Measurements from ENCODE around the gene UBTD2. TPM values are rescaled to one million over a fixed set of nuclear protein-coding genes. Genes with fewer than 3 reads are reported as not detected.

UBTD2 gene
- polyA plus RNA-seq, 3 donors = 2.3 to 3.2 (median 2.6) TPM

- TF ChIP-seq, protein P1, sequence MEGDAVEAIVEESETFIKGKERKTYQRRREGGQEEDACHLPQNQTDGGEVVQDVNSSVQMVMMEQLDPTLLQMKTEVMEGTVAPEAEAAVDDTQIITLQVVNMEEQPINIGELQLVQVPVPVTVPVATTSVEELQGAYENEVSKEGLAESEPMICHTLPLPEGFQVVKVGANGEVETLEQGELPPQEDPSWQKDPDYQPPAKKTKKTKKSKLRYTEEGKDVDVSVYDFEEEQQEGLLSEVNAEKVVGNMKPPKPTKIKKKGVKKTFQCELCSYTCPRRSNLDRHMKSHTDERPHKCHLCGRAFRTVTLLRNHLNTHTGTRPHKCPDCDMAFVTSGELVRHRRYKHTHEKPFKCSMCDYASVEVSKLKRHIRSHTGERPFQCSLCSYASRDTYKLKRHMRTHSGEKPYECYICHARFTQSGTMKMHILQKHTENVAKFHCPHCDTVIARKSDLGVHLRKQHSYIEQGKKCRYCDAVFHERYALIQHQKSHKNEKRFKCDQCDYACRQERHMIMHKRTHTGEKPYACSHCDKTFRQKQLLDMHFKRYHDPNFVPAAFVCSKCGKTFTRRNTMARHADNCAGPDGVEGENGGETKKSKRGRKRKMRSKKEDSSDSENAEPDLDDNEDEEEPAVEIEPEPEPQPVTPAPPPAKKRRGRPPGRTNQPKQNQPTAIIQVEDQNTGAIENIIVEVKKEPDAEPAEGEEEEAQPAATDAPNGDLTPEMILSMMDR (IDR thresholded peaks at IDR 0.05) = no peak
- H3K9me3 ChIP-seq (replicated peaks in 1 of 2; ENCODE audit: control insufficient read depth in 1 of 2, insufficient read depth in 1 of 2, low read length in 2 of 2) = no peaks in the 10 kb centered on the region
- H3K27me3 ChIP-seq (ENCODE audit: control insufficient read depth in 2 of 2, insufficient read depth in 2 of 2, low read length in 2 of 2) = no peaks in the 10 kb centered on the region
- no peak overlapping the region for H2AFZ ChIP-seq (ENCODE audit: insufficient read depth, low read depth, low read length, poor library complexity, severe bottlenecking)
- H3K27ac ChIP-seq (ENCODE audit: low read depth in 1 of 2, low read length in 2 of 2) = peak overlapping the region; percentile 92 to 93
- H3K36me3 ChIP-seq (replicated peaks in 1 of 2; ENCODE audit: control insufficient read depth in 1 of 2, insufficient read depth in 2 of 2, low read length in 2 of 2) = peaks cover 4 to 20% of the 10 kb centered on the region in 2 donors
- peaks cover 0 to 9% (median 0%) of the 10 kb centered on the region in 3 donors for H3K27me3 Mint-ChIP-seq (ENCODE audit: low read depth in 3 of 3)
- peak overlapping the region; percentile 86 for H3K4me2 ChIP-seq (replicated peaks; ENCODE audit: extremely low read depth, low read length, poor library complexity, severe bottlenecking)
- intact Hi-C loops (cut with micrococcal nuclease) = loop anchor here in 1 of 2 donors (2.0 kb wide), 1 partner anchor 64 kb away; no protein-coding TSS in a partner anchor
- DNase-seq = peak in 1 of 3 donors; percentile 37
- peaks cover 44 to 56% of the 10 kb centered on the region in 2 donors for H3K36me3 Mint-ChIP-seq
- H4K20me1 ChIP-seq (ENCODE audit: insufficient read depth, low read length) = peaks cover 100% of the 10 kb centered on the region
- peaks cover 94% of the 10 kb centered on the region for H3K4me1 Mint-ChIP-seq
- H3K9ac ChIP-seq (ENCODE audit: insufficient read depth, low read length, poor library complexity, severe bottlenecking) = peak overlapping the region; percentile 67
- H3K4me1 ChIP-seq (ENCODE audit: control insufficient read depth in 1 of 2, insufficient read depth in 2 of 2, low read length in 2 of 2) = peaks cover 87 to 100% of the 10 kb centered on the region in 2 donors
- WGBS (ENCODE audit: insufficient coverage) = 3% methylated on average over 10 of the region's 18 CpGs
- peak overlapping the region; percentile 96 to 98 (median 97) for H3K27ac Mint-ChIP-seq
- peak overlapping the region; percentile 2 to 88 (median 10) for H3K4me3 ChIP-seq (replicated peaks in 1 of 3; ENCODE audit: low read depth in 2 of 3, low read length in 3 of 3)
- peak overlapping the region; percentile 80 to 87 for H3K4me3 Mint-ChIP-seq
- H3K79me2 ChIP-seq (ENCODE audit: insufficient read depth, low read length) = peaks cover 100% of the 10 kb centered on the region
- H3K9me3 Mint-ChIP-seq = no peaks in the 10 kb centered on the region
Measured at GRCh38 chr5:172178301-172178987, 105.1 kb downstream of the UBTD2 start.

- Histone ChIP-seq H3K27me3 (ENCODE audit: control insufficient read depth in 2 of 2, insufficient read depth in 2 of 2, low read length in 2 of 2) (no peaks in the 10 kb centered on the region), H3K79me2 (ENCODE audit: insufficient read depth, low read length) (peaks cover 100% of the 10 kb centered on the region), H3K4me1 (ENCODE audit: control insufficient read depth in 1 of 2, insufficient read depth in 2 of 2, low read length in 2 of 2) (peaks cover 95 to 100% of the 10 kb centered on the region in 2 donors), H4K20me1 (ENCODE audit: insufficient read depth, low read length) (peaks cover 100% of the 10 kb centered on the region), H3K27ac (ENCODE audit: low read depth in 1 of 2, low read length in 2 of 2) (peak overlapping the region; percentile 92 to 93), H3K9me3 (replicated peaks in 1 of 2; ENCODE audit: control insufficient read depth in 1 of 2, insufficient read depth in 1 of 2, low read length in 2 of 2) (no peaks in the 10 kb centered on the region), H3K36me3 (replicated peaks in 1 of 2; ENCODE audit: control insufficient read depth in 1 of 2, insufficient read depth in 2 of 2, low read length in 2 of 2) (peaks cover 1 to 14% of the 10 kb centered on the region in 2 donors), H2AFZ (ENCODE audit: insufficient read depth, low read depth, low read length, poor library complexity, severe bottlenecking) (no peak overlapping the region), H3K9ac (ENCODE audit: insufficient read depth, low read length, poor library complexity, severe bottlenecking) (no peak overlapping the region), H3K4me3 (replicated peaks in 1 of 3; ENCODE audit: low read depth in 2 of 3, low read length in 3 of 3) (peak overlapping the region in 1 of 3 experiments; percentile 88), H3K4me2 (replicated peaks; ENCODE audit: extremely low read depth, low read length, poor library complexity, severe bottlenecking) (peak overlapping the region; percentile 86)
- Mint-ChIP-seq H3K4me1 (peaks cover 95% of the 10 kb centered on the region), H3K4me3 (peak overlapping the region; percentile 57 to 80), H3K9me3 (no peaks in the 10 kb centered on the region), H3K27ac (peak overlapping the region; percentile 96 to 98 (median 98)), H3K27me3 (ENCODE audit: low read depth in 3 of 3) (peaks cover 0 to 9% (median 0%) of the 10 kb centered on the region in 3 donors), H3K36me3 (peaks cover 41 to 52% of the 10 kb centered on the region in 2 donors)
- DNase-seq = peak; percentile 48 to 73 (median 56)
- intact Hi-C loops (cut with micrococcal nuclease) = loop anchor here in 1 of 2 donors (1.0 kb wide), 1 partner anchor 8 kb away; no protein-coding TSS in a partner anchor
- TF ChIP-seq, protein P1 (IDR thresholded peaks at IDR 0.05) = no peak
- 8% methylated on average over 3 of the region's 7 CpGs for WGBS (ENCODE audit: insufficient coverage)
Measured at GRCh38 chr5:172177176-172177575, 106.4 kb downstream of the UBTD2 start.

Data from CD14-positive monocyte (primary cell).